Peyer's patch (tissue), 4 donors: ENCODE results near the gene PLAAT4. TPM values are rescaled to one million over a fixed set of nuclear protein-coding genes. Genes with fewer than 3 reads are reported as not detected.

ENCODE experiments used
- DNase-seq, 3 donors: peaks; one replicate each; pipeline ENCODE4 v3.0.0-alpha.2; 2017 to 2019
- H3K27ac ChIP-seq, 4 donors: fragments of 200-600 bp; sonication (generic); one replicate each; pipeline ENCODE4 v1.5.1; 2016 to 2019
- H3K27me3 ChIP-seq, 2 donors: fragments of 200-600 bp; sonication (generic); one replicate each; pipeline ENCODE4 v1.5.1; 2019
- H3K36me3 ChIP-seq, 3 donors: fragments of 200-600 bp; sonication (generic); one replicate each; pipeline ENCODE4 v1.5.1; 2016 to 2019
- H3K4me1 ChIP-seq, 4 donors: fragments of 200-600 bp; sonication (generic); one replicate each; pipeline ENCODE4 v1.5.1; 2016 to 2019
- H3K4me3 ChIP-seq, 4 donors: fragments of 200-600 bp; sonication (generic); 1 replicate in 3 of 4; 2 replicates in 1 of 4; pipeline ENCODE4 v1.5.1; 2016 to 2019; ENCODE audit warnings: mild to moderate bottlenecking in 1 of 4
- H3K9me3 ChIP-seq, 4 donors: fragments of 200-600 bp; sonication (generic); one replicate each; pipeline ENCODE4 v1.5.1; 2016 to 2019; ENCODE audit warnings: mild to moderate bottlenecking in 1 of 4
- CTCF ChIP-seq, 6 experiments: fragments of 450-650 bp in 4 of 6; fragments of 200-600 bp in 2 of 6; sonication (generic) in 1 of 6; IDR thresholded peaks; one replicate each; pipeline ENCODE4 v1.5.1; 2017 to 2019; ENCODE audit warnings: antibody characterized with exemption in 6 of 6, mild to moderate bottlenecking in 3 of 6, moderate library complexity in 1 of 6
- POLR2A ChIP-seq, 2 donors: fragments of 450-650 bp; IDR thresholded peaks; one replicate each; pipeline ENCODE4 v1.5.1; 2017; ENCODE audit warnings: antibody characterized with exemption in 2 of 2, mild to moderate bottlenecking in 2 of 2, moderate library complexity in 2 of 2
- total RNA-seq, 4 donors: library from RNA; depleted of rRNA; stranded (reverse); fragments of >200 nt; gene quantifications; one replicate each; pipeline ENCODE4 v1.1.0, GENCODE V29; 2016

Gene PLAAT4
- total RNA-seq, 4 donors from 2014 or later = 54.5 to 179 (median 93.4) TPM

GRCh38 chr11:63505857-63506528, 30.6 kb upstream of the PLAAT4 start, which contains the start of gene LGALS12:
Gene LGALS12 (plus strand): TSS chr11:63506084. CDS start chr11:63506459, 375 bp downstream.
- Histone ChIP-seq H3K27ac (no peak within 1 kb of the TSS), H3K4me1 (no peaks in the 10 kb centered on the region), H3K9me3 (no peaks in the 10 kb centered on the region)

GRCh38 chr11:63506876-63507275, 29.7 kb upstream of the PLAAT4 start:
- no peak overlapping the region for H3K27ac ChIP-seq
- H3K4me1 ChIP-seq = no peaks in the 10 kb centered on the region
- no peak for DNase-seq
- H3K27me3 ChIP-seq = no peaks in the 10 kb centered on the region
- no peak overlapping the region for H3K4me3 ChIP-seq
- TF ChIP-seq CTCF (IDR thresholded peaks at IDR 0.05) (no peak), POLR2A (IDR thresholded peaks at IDR 0.05) (no peak)
- no peaks in the 10 kb centered on the region for H3K9me3 ChIP-seq
- no peaks in the 10 kb centered on the region for H3K36me3 ChIP-seq

More at GRCh38 chr11:63505857-63506528, 30.6 kb upstream of the PLAAT4 start, which contains the start of gene LGALS12:
- no peak for DNase-seq
- Histone ChIP-seq H3K27me3 (no peaks in the 10 kb centered on the region), H3K36me3 (no peaks in the 10 kb centered on the region), H3K4me3 (no peak within 1 kb of the TSS)
- TF ChIP-seq CTCF (IDR thresholded peaks at IDR 0.05) (no peak), POLR2A (IDR thresholded peaks at IDR 0.05) (no peak)

GRCh38 chr11:63507511-63507910, 29.1 kb upstream of the PLAAT4 start:
- DNase-seq = no peak

GRCh38 chr11:63508009-63508408, 28.6 kb upstream of the PLAAT4 start:
- Histone ChIP-seq H3K4me3 (no peak overlapping the region), H3K4me1 (no peaks in the 10 kb centered on the region), H3K27me3 (no peaks in the 10 kb centered on the region), H3K36me3 (no peaks in the 10 kb centered on the region), H3K27ac (no peak overlapping the region), H3K9me3 (no peaks in the 10 kb centered on the region)
- peak in 1 of 3 donors; percentile 63 for DNase-seq
- no peak for TF ChIP-seq POLR2A (IDR thresholded peaks at IDR 0.05)
- peak in 4 of 6 experiments; percentile 14 to 35 (median 20) for TF ChIP-seq CTCF (IDR thresholded peaks at IDR 0.05)

More at GRCh38 chr11:63507511-63507910, 29.1 kb upstream of the PLAAT4 start:
- H3K27ac ChIP-seq = no peak overlapping the region
- no peaks in the 10 kb centered on the region for H3K4me1 ChIP-seq
- no peaks in the 10 kb centered on the region for H3K9me3 ChIP-seq
- H3K4me3 ChIP-seq = no peak overlapping the region
- H3K36me3 ChIP-seq = no peaks in the 10 kb centered on the region
- TF ChIP-seq CTCF (IDR thresholded peaks at IDR 0.05) (no peak), POLR2A (IDR thresholded peaks at IDR 0.05) (no peak)
- H3K27me3 ChIP-seq = no peaks in the 10 kb centered on the region

GRCh38 chr11:63508745-63509144, 27.9 kb upstream of the PLAAT4 start:
- TF ChIP-seq POLR2A (IDR thresholded peaks at IDR 0.05) = no peak
- no peak for TF ChIP-seq CTCF (IDR thresholded peaks at IDR 0.05)
- Histone ChIP-seq H3K4me1 (no peaks in the 10 kb centered on the region), H3K27ac (no peak overlapping the region), H3K4me3 (no peak overlapping the region), H3K9me3 (no peaks in the 10 kb centered on the region), H3K27me3 (no peaks in the 10 kb centered on the region), H3K36me3 (no peaks in the 10 kb centered on the region)
- DNase-seq = no peak
